H1 (cell line): ENCODE data around the gene ALG14. TPM values are rescaled to one million over a fixed set of nuclear protein-coding genes. Genes with fewer than 3 reads are reported as not detected.

Experiments
- CTCF ChIA-PET: fragments of 300-600 bp; sonication (Branson Sonifier 250); formaldehyde crosslinking; loops from one replicate; lab custom pipeline; 2021; ENCODE audit not compliant: partially characterized antibody; lab: Charles Lee
- POLR2A ChIA-PET: fragments of 300-600 bp; sonication (Branson Sonifier 250); formaldehyde crosslinking; loops from one replicate; lab custom pipeline; 2021; ENCODE audit warnings: inconsistent platforms; ENCODE audit not compliant: partially characterized antibody; lab: Charles Lee
- DNase-seq, 2 experiments: peaks; one replicate each; pipeline versions ENCODE4 v3.0.0 to v3.0.0-alpha.2; 2010 to 2022; ENCODE audit warnings: low spot score in 2 of 2, low read depth in 1 of 2, mixed read lengths in 1 of 2
- FAIRE-seq: peaks from 2 replicates; lab custom pipeline; 2011; peaks lifted over from hg19 to GRCh38; lab: Jason Lieb, UNC
- H2AFZ ChIP-seq: 2 replicates; pipeline ENCODE4 v1.8.1; 2012; ENCODE audit warnings: low read length, inconsistent platforms
- H2AK5ac ChIP-seq: 2 replicates; pipeline ENCODE4 v1.6.1; 2013; ENCODE audit warnings: low read depth, low read length
- H2BK120ac ChIP-seq: replicated peaks from 2 replicates; pipeline ENCODE3; 2013; ENCODE audit warnings: low read depth, low read length, inconsistent platforms
- H2BK12ac ChIP-seq: 2 replicates; pipeline ENCODE4 v1.6.1; 2013; ENCODE audit warnings: low read depth, low read length
- H2BK15ac ChIP-seq: 2 replicates; pipeline ENCODE4 v1.6.1; 2013; ENCODE audit warnings: low read length
- H2BK20ac ChIP-seq: 2 replicates; pipeline ENCODE4 v1.6.1; 2013; ENCODE audit warnings: low read length
- H2BK5ac ChIP-seq: 2 replicates; pipeline ENCODE4 v1.6.1; 2013; ENCODE audit warnings: low read depth, low read length
- H3K14ac ChIP-seq: 2 replicates; pipeline ENCODE4 v1.6.1; 2013; ENCODE audit warnings: inconsistent platforms; ENCODE audit not compliant: insufficient read length
- H3K18ac ChIP-seq: 2 replicates; pipeline ENCODE4 v1.6.1; 2013; ENCODE audit warnings: low read length; ENCODE audit errors: extremely low read depth
- H3K23ac ChIP-seq: 2 replicates; pipeline ENCODE4 v1.6.1; 2013; ENCODE audit warnings: inconsistent platforms; ENCODE audit not compliant: insufficient read length
- H3K23me2 ChIP-seq: 2 replicates; pipeline ENCODE4 v1.6.1; 2013; ENCODE audit warnings: low read depth, low read length
- H3K27ac ChIP-seq: 2 replicates; pipeline ENCODE4 v1.6.1; 2011; ENCODE audit warnings: low read depth, low read length, inconsistent platforms
- H3K27me3 ChIP-seq, 4 experiments: replicated peaks in 1 of 4; 1 replicate in 1 of 4; 2 replicates in 3 of 4; pipeline versions ENCODE4 v1.6.1 to v1.8.1; 2011 to 2013; ENCODE audit warnings: low read length in 3 of 4, mild to moderate bottlenecking in 3 of 4, inconsistent platforms in 2 of 4, mixed read lengths in 2 of 4, moderate library complexity in 1 of 4; ENCODE audit not compliant: control insufficient read depth in 3 of 4, insufficient read depth in 3 of 4; ENCODE audit errors: extremely low read depth in 1 of 4
- H3K36me3 ChIP-seq, 4 experiments: 2 replicates each; pipeline versions ENCODE4 v1.6.1 to v1.8.1; 2011 to 2013; ENCODE audit warnings: mild to moderate bottlenecking in 4 of 4, low read length in 3 of 4, moderate library complexity in 2 of 4, control low read depth in 1 of 4, inconsistent platforms in 1 of 4; ENCODE audit not compliant: insufficient read depth in 4 of 4, control insufficient read depth in 2 of 4
- H3K4ac ChIP-seq: replicated peaks from 2 replicates; pipeline ENCODE3; 2013; ENCODE audit warnings: low read length, low read depth, mixed read lengths, inconsistent platforms; ENCODE audit not compliant: insufficient read length
- H3K4me1 ChIP-seq, 4 experiments: replicated peaks in 1 of 4; 1 replicate in 1 of 4; 2 replicates in 3 of 4; pipeline versions ENCODE4 v1.6.1 to v1.8.1; 2011 to 2013; ENCODE audit warnings: low read length in 3 of 4, inconsistent platforms in 2 of 4, mixed read lengths in 1 of 4; ENCODE audit not compliant: insufficient read depth in 4 of 4, control insufficient read depth in 3 of 4
- H3K4me2 ChIP-seq, 2 experiments: 2 replicates each; pipeline versions ENCODE4 v1.6.1 to v1.8.1; 2011 to 2013; ENCODE audit warnings: low read depth in 2 of 2, low read length in 2 of 2, control low read depth in 1 of 2, inconsistent platforms in 1 of 2, mild to moderate bottlenecking in 1 of 2; ENCODE audit not compliant: insufficient read depth in 1 of 2
- H3K4me3 ChIP-seq, 4 experiments: fragments of 200-600, 300-600 bp in 1 of 4; sonication (generic), shearing (Covaris generic), sonication (Bioruptor Twin) in 1 of 4; 2 replicates each; pipeline versions ENCODE4 v1.5.1 to v1.8.1; 2011 to 2016; ENCODE audit warnings: low read length in 4 of 4, low read depth in 3 of 4, control low read depth in 2 of 4, inconsistent platforms in 2 of 4, mild to moderate bottlenecking in 2 of 4, mixed read lengths in 1 of 4, moderate library complexity in 1 of 4; ENCODE audit not compliant: insufficient read depth in 2 of 4; ENCODE audit errors: extremely low read depth in 1 of 4
- H3K56ac ChIP-seq: replicated peaks from 2 replicates; pipeline ENCODE3; 2013; ENCODE audit warnings: low read depth, mild to moderate bottlenecking, mixed read lengths, low read length, inconsistent platforms; ENCODE audit not compliant: insufficient read length
- H3K79me1 ChIP-seq: 2 replicates; pipeline ENCODE4 v1.6.1; 2013; ENCODE audit warnings: low read depth, low read length, control low read depth
- H3K79me2 ChIP-seq, 2 experiments: 2 replicates each; pipeline versions ENCODE4 v1.6.1 to v1.8.1; 2012 to 2013; ENCODE audit warnings: low read length in 2 of 2, mild to moderate bottlenecking in 2 of 2, inconsistent platforms in 1 of 2; ENCODE audit not compliant: insufficient read depth in 2 of 2, control insufficient read depth in 1 of 2
- H3K9ac ChIP-seq, 4 experiments: replicated peaks in 1 of 4; 1 replicate in 1 of 4; 2 replicates in 3 of 4; pipeline versions ENCODE4 v1.6.1 to v1.8.1; 2011 to 2013; ENCODE audit warnings: low read depth in 3 of 4, low read length in 3 of 4, control low read depth in 2 of 4, mild to moderate bottlenecking in 2 of 4, moderate library complexity in 2 of 4, inconsistent platforms in 1 of 4; ENCODE audit errors: extremely low read depth in 1 of 4
- H3K9me3 ChIP-seq, 2 experiments: 2 replicates each; pipeline versions ENCODE4 v1.6.1 to v1.8.1; 2012 to 2013; ENCODE audit warnings: mild to moderate bottlenecking in 2 of 2, moderate library complexity in 2 of 2, control low read depth in 1 of 2, inconsistent platforms in 1 of 2, low read depth in 1 of 2, low read length in 1 of 2, mixed read lengths in 1 of 2; ENCODE audit not compliant: insufficient read depth in 2 of 2
- H4K20me1 ChIP-seq, 2 experiments: replicated peaks in 1 of 2; 2 replicates each; pipeline versions ENCODE3 to v1.8.1; 2011 to 2013; ENCODE audit warnings: inconsistent platforms in 2 of 2, low read length in 2 of 2, mild to moderate bottlenecking in 1 of 2; ENCODE audit not compliant: insufficient read depth in 2 of 2, control insufficient read depth in 1 of 2
- H4K5ac ChIP-seq: 2 replicates; pipeline ENCODE4 v1.6.1; 2013; ENCODE audit warnings: low read length, low read depth, mixed read lengths, inconsistent platforms; ENCODE audit not compliant: insufficient read length
- H4K8ac ChIP-seq: 2 replicates; pipeline ENCODE4 v1.8.0; 2013; ENCODE audit warnings: mild to moderate bottlenecking, moderate library complexity, low read length, inconsistent platforms; ENCODE audit not compliant: insufficient read depth; ENCODE audit errors: extremely low read depth
- H4K91ac ChIP-seq: replicated peaks from 2 replicates; pipeline ENCODE3; 2013; ENCODE audit warnings: low read length, mixed read lengths, inconsistent platforms; ENCODE audit not compliant: insufficient read length
- CTBP2 ChIP-seq: IDR thresholded peaks from 2 replicates; pipeline ENCODE4 v1.7.0; 2011; ENCODE audit warnings: borderline replicate concordance, mild to moderate bottlenecking, moderate library complexity, mixed read lengths, low read length; ENCODE audit not compliant: insufficient read depth, insufficient read length
- E2F6 ChIP-seq: IDR thresholded peaks from 2 replicates; pipeline ENCODE4 v1.6.1; 2012; ENCODE audit warnings: inconsistent platforms
- EGR1 ChIP-seq: IDR thresholded peaks from 2 replicates; pipeline ENCODE4 v1.6.1; 2011; ENCODE audit warnings: low read depth, low read length, borderline replicate concordance
- FOSL1 ChIP-seq: IDR thresholded peaks from 2 replicates; pipeline ENCODE4 v1.6.1; 2011; ENCODE audit warnings: mild to moderate bottlenecking, low read depth, low read length, moderate library complexity; ENCODE audit not compliant: insufficient read depth
- JUND ChIP-seq: IDR thresholded peaks from 2 replicates; pipeline ENCODE4 v1.6.1; 2011; ENCODE audit warnings: mild to moderate bottlenecking, improper control_type of control experiment, low read length
- KDM5A ChIP-seq: fragments of 200-600 bp; IDR thresholded peaks from 2 replicates; pipeline ENCODE4 v1.7.1; 2012; ENCODE audit warnings: mild to moderate bottlenecking, low read length, inconsistent platforms, mixed read lengths
- NANOG ChIP-seq: IDR thresholded peaks from 2 replicates; pipeline ENCODE4 v1.6.1; 2011; ENCODE audit warnings: low read length, low read depth, mild to moderate bottlenecking, inconsistent platforms; ENCODE audit not compliant: insufficient read depth, poor library complexity, severe bottlenecking
- POLR2AphosphoS5 ChIP-seq: IDR thresholded peaks from 2 replicates; pipeline ENCODE4 v1.6.1; 2011; ENCODE audit warnings: low read depth, low read length
- SAP30 ChIP-seq: fragments of 300-600 bp; sonication (generic); IDR thresholded peaks from 2 replicates; pipeline ENCODE4 v1.7.1; 2012; ENCODE audit warnings: low read length, moderate library complexity, mild to moderate bottlenecking, inconsistent platforms; ENCODE audit not compliant: insufficient read depth, insufficient replicate concordance
- TAF7 ChIP-seq: optimal IDR thresholded peaks from 2 replicates; pipeline ENCODE3; 2011; ENCODE audit warnings: low read depth, mild to moderate bottlenecking, inconsistent platforms, low read length, moderate library complexity, borderline replicate concordance
- TEAD4 ChIP-seq: IDR thresholded peaks from 2 replicates; pipeline ENCODE4 v1.6.1; 2012; ENCODE audit warnings: low read depth, low read length, inconsistent platforms, mixed read lengths
- USF2 ChIP-seq: IDR thresholded peaks from 2 replicates; pipeline ENCODE4 v1.6.1; 2011; ENCODE audit warnings: low read length, improper control_type of control experiment
- WGBS, 2 experiments: shearing (Covaris generic) in 1 of 2; methylation state at CpG; one replicate each; pipeline versions ENCODE4 v1.1.6 to v1.1.7; 2013 to 2015; ENCODE audit warnings: low lambda C conversion rate in 2 of 2, mixed read lengths in 2 of 2, inconsistent platforms in 1 of 2, low coverage in 1 of 2, missing lambda C conversion rate in 1 of 2; ENCODE audit not compliant: insufficient replicate concordance in 2 of 2, insufficient coverage in 1 of 2, insufficient read length in 1 of 2; ENCODE audit errors: extremely low coverage in 1 of 2, missing lambda C conversion rate in 1 of 2; 5-methylcytosine and 5-hydroxymethylcytosine counted together
- polyA plus RNA-seq, 7 experiments: library from polyadenylated mRNA; depleted of rRNA in 3 of 7; stranded (reverse) in 5 of 7; unstranded in 2 of 7; fragments of >200 nt in 5 of 7; fragments of 200-250 nt in 2 of 7; gene quantifications; 1 replicate in 5 of 7; 2 replicates in 1 of 7; 4 replicates in 1 of 7; pipeline versions ENCODE4 v1.2.1 to v1.2.3, GENCODE V29; 2011 to 2013; ENCODE audit warnings: missing spikeins in 2 of 7, mixed read lengths in 2 of 7
- total RNA-seq: library from RNA; stranded (reverse); fragmentation: NEBNext Ultra II Directional; extraction: Animal tissue kit (Norgen Biotek cat#: 25700); gene quantifications from 2 replicates; pipeline ENCODE4 v1.2.1, GENCODE V29; 2021

The ALG14 gene
- total and polyA plus RNA-seq, 2 of the 8 experiments (the other 6 are each of a cell fraction or from before 2014, with no cell fraction given), result 0.95 to 1.3 TPM

GRCh38 chr1:94937820-94938219 is 134.9 kb downstream of the ALG14 start:
- peak; percentile 7 for FAIRE-seq
- Histone ChIP-seq H3K27me3 (no peaks in the 10 kb centered on the region), H3K79me2 (no peaks in the 10 kb centered on the region), H3K9ac (no peak overlapping the region), H3K79me1 (no peaks in the 10 kb centered on the region), H2BK120ac (no peak overlapping the region), H3K9me3 (no peaks in the 10 kb centered on the region), H3K14ac (no peak overlapping the region), H3K23ac (no peak overlapping the region), H3K4ac (no peak overlapping the region), H4K91ac (no peak overlapping the region), H2AK5ac (no peak overlapping the region), H3K18ac (no peak overlapping the region), H2BK20ac (no peak overlapping the region), H2AFZ (no peak overlapping the region), H3K56ac (no peak overlapping the region), H3K4me1 (peaks cover 2 to 20% (median 10%) of the 10 kb centered on the region in 4 experiments; a peak in 4 of 7 replicates), H3K4me3 (no peak overlapping the region), H4K8ac (no peak overlapping the region), H3K4me2 (no peak overlapping the region), H2BK12ac (no peak overlapping the region), H2BK15ac (no peak overlapping the region), H3K23me2 (no peaks in the 10 kb centered on the region), H3K36me3 (peaks cover 0 to 4% (median 2%) of the 10 kb centered on the region in 4 experiments; a peak in 3 of 8 replicates), H4K5ac (no peak overlapping the region), H4K20me1 (no peaks in the 10 kb centered on the region), H2BK5ac (no peak overlapping the region), H3K27ac (no peak overlapping the region)
- 50% methylated on average over 1 of the region's 1 CpG; no CpG with 5 or more reads in 1 of the 2 experiments for WGBS, 2 experiments
- ChIA-PET CTCF (interaction anchor here (2.0 kb wide), 1 partner anchor 106 kb away, joined by 5 read pairs; no protein-coding TSS in a partner anchor), POLR2A (interaction anchor here (1.0 to 2.1 kb wide), 4 partner anchors 10 to 17 kb away, joined by 3 to 10 read pairs (median 6); no protein-coding TSS in a partner anchor)
- no peak for DNase-seq
- TF ChIP-seq JUND, result no peak
- TF ChIP-seq EGR1, result no peak
- no peak for TF ChIP-seq FOSL1
- TF ChIP-seq TEAD4, result no peak
- TF ChIP-seq TAF7, result no peak
- no peak for TF ChIP-seq KDM5A
- no peak for TF ChIP-seq E2F6
- TF ChIP-seq SAP30, result no peak
- no peak for TF ChIP-seq CTBP2
- no peak for TF ChIP-seq POLR2AphosphoS5
- TF ChIP-seq USF2, result no peak
- no peak for TF ChIP-seq NANOG
